Smooth muscle cell (in vitro differentiated cells): Measurements from ENCODE around the gene PRDM5. TPM values are rescaled to one million over a fixed set of nuclear protein-coding genes. Genes with fewer than 3 reads are reported as not detected.
A peak's percentile ranks its signal among the peaks of the same experiment; 100 is the strongest.

ENCODE experiments used
- DNase-seq: peaks from one replicate; lab custom pipeline; 2025; ENCODE audit not compliant: unreplicated experiment; lab: John Stamatoyannopoulos, UW
- H2AFZ ChIP-seq: fragments of 200-600 bp; sonication (generic); 2 replicates; pipeline ENCODE4 v1.6.0; 2016; ENCODE audit warnings: antibody characterized with exemption, low read depth, mild to moderate bottlenecking
- H3F3A ChIP-seq: fragments of 200-600 bp; sonication (generic); 2 replicates; pipeline ENCODE4 v1.6.0; 2017; ENCODE audit warnings: antibody characterized with exemption, low read depth
- H3K27ac ChIP-seq: fragments of 200-600 bp; sonication (generic); 2 replicates; pipeline ENCODE4 v1.5.1; 2016; ENCODE audit warnings: low read depth, mild to moderate bottlenecking
- H3K27me3 ChIP-seq: fragments of 200-600 bp; sonication (generic); 2 replicates; pipeline ENCODE4 v1.6.1; 2016; ENCODE audit warnings: low read depth, mild to moderate bottlenecking
- H3K36me3 ChIP-seq: fragments of 200-600 bp; sonication (generic); 2 replicates; pipeline ENCODE4 v1.5.1; 2016; ENCODE audit warnings: low read depth
- H3K4me1 ChIP-seq: fragments of 200-600 bp; sonication (generic); 2 replicates; pipeline ENCODE4 v1.5.1; 2016; ENCODE audit warnings: low read depth
- H3K4me2 ChIP-seq: fragments of 200-600 bp; sonication (generic); 2 replicates; pipeline ENCODE4 v1.6.0; 2016; ENCODE audit warnings: mild to moderate bottlenecking
- H3K4me3 ChIP-seq: fragments of 200-600 bp; sonication (generic); 2 replicates; pipeline ENCODE4 v1.5.1; 2016; ENCODE audit warnings: mild to moderate bottlenecking
- H3K79me2 ChIP-seq: fragments of 200-600 bp; sonication (generic); 2 replicates; pipeline ENCODE4 v1.6.0; 2016; ENCODE audit warnings: low read depth, mild to moderate bottlenecking
- H3K9ac ChIP-seq: fragments of 200-600 bp; sonication (generic); 2 replicates; pipeline ENCODE4 v1.6.0; 2016; ENCODE audit warnings: low read depth
- H3K9me3 ChIP-seq: fragments of 200-600 bp; sonication (generic); replicated peaks from 2 replicates; pipeline ENCODE4 v1.5.1; 2016; ENCODE audit warnings: low read depth
- H4K20me1 ChIP-seq: fragments of 200-600 bp; sonication (generic); 2 replicates; pipeline ENCODE4 v1.6.0; 2016; ENCODE audit warnings: low read depth
- CTCF ChIP-seq: fragments of 200-600 bp; sonication (generic); IDR thresholded peaks from 2 replicates; pipeline ENCODE4 v1.5.1; 2017; ENCODE audit warnings: borderline replicate concordance, mild to moderate bottlenecking, antibody characterized with exemption; ENCODE audit not compliant: insufficient read depth, poor library complexity, severe bottlenecking
- WGBS: methylation state at CpG from one replicate; pipeline ENCODE4 v1.1.7; 2016; ENCODE audit warnings: low lambda C conversion rate; 5-methylcytosine and 5-hydroxymethylcytosine counted together
- polyA plus RNA-seq: library from polyadenylated mRNA; unstranded; fragments of >200 nt; fragmentation: Nextera tagmentation; extraction: Ambion mirVana; gene quantifications from 2 replicates; pipeline ENCODE4 v1.2.1, GENCODE V29; 2016
- total RNA-seq: library from RNA; depleted of rRNA; stranded (reverse); fragments of >200 nt; gene quantifications from 2 replicates; pipeline ENCODE4 v1.2.3, GENCODE V29; 2014

The PRDM5 gene
- total and polyA plus RNA-seq, 2 experiments from 2014 or later, result 3.3 to 8.6 TPM

GRCh38 chr4:120921456-120922380 is 808 bp downstream of the PRDM5 start:
- 1% methylated on average over 50 of the region's 51 CpGs for WGBS
- H4K20me1 ChIP-seq, result no peaks in the 10 kb centered on the region
- peak overlapping the region; percentile 40 for H3K27ac ChIP-seq
- H3K9ac ChIP-seq, result peak overlapping the region; percentile 13
- peak overlapping the region; percentile 87 for H3K4me2 ChIP-seq
- H3K36me3 ChIP-seq, result no peaks in the 10 kb centered on the region
- no peaks in the 10 kb centered on the region for H3F3A ChIP-seq
- DNase-seq, result peak; percentile 39
- peaks cover 14% of the 10 kb centered on the region for H3K79me2 ChIP-seq
- H3K9me3 ChIP-seq, result no peaks in the 10 kb centered on the region
- no peaks in the 10 kb centered on the region for H3K27me3 ChIP-seq
- peak overlapping the region; percentile 77 for H3K4me3 ChIP-seq
- H3K4me1 ChIP-seq, result peaks cover 16% of the 10 kb centered on the region
- no peak for TF ChIP-seq CTCF
- peak overlapping the region; percentile 97 for H2AFZ ChIP-seq

GRCh38 chr4:120920666-120921065 is 1.9 kb downstream of the PRDM5 start:
- Histone ChIP-seq H3K9ac (no peak overlapping the region), H3K9me3 (no peaks in the 10 kb centered on the region), H3K4me2 (no peak overlapping the region), H3K79me2 (peaks cover 14% of the 10 kb centered on the region), H3K27me3 (no peaks in the 10 kb centered on the region), H4K20me1 (no peaks in the 10 kb centered on the region), H3K4me3 (peak overlapping the region; percentile 77), H3K4me1 (peaks cover 16% of the 10 kb centered on the region), H3K27ac (no peak overlapping the region), H2AFZ (no peak overlapping the region), H3K36me3 (no peaks in the 10 kb centered on the region), H3F3A (no peaks in the 10 kb centered on the region)
- WGBS, result 97% methylated on average over 2 of the region's 2 CpGs
- no peak for TF ChIP-seq CTCF
- DNase-seq, result no peak

GRCh38 chr4:120919358-120919757 is 3.2 kb downstream of the PRDM5 start:
- no peak for DNase-seq
- Histone ChIP-seq H4K20me1 (no peaks in the 10 kb centered on the region), H2AFZ (no peak overlapping the region), H3K27me3 (no peaks in the 10 kb centered on the region), H3F3A (no peaks in the 10 kb centered on the region), H3K4me3 (no peak overlapping the region), H3K27ac (no peak overlapping the region), H3K4me1 (peaks cover 16% of the 10 kb centered on the region), H3K9ac (no peak overlapping the region), H3K36me3 (no peaks in the 10 kb centered on the region), H3K79me2 (peaks cover 14% of the 10 kb centered on the region), H3K9me3 (no peaks in the 10 kb centered on the region), H3K4me2 (no peak overlapping the region)
- no peak for TF ChIP-seq CTCF
- WGBS, result 97% methylated on average over 1 of the region's 1 CpG
